Measurements from ENCODE around the gene IL13RA1.
"Not testable (repeated sequence)": the region's sequence is repeated elsewhere in the genome, so short reads cannot be mapped to it uniquely, and the experiment has no call there.

The IL13RA1 gene

GRCh38 chrX:118717678-118718391 lies 9.6 kb upstream of the IL13RA1 start:
- peaks cover 6% of the 10 kb centered on the region for H3K9me3 Mint-ChIP-seq
- peaks cover 47% of the 10 kb centered on the region for H3K4me1 Mint-ChIP-seq (ENCODE audit: low read depth)
- intact Hi-C loops (cut with micrococcal nuclease), result loop anchor here (1.0 kb wide), 1 partner anchor 19 kb away; no protein-coding TSS in a partner anchor
- peak overlapping the region; percentile 93 for H3K27ac Mint-ChIP-seq
- H3K27me3 Mint-ChIP-seq, result no peaks in the 10 kb centered on the region
- no peaks in the 10 kb centered on the region for H3K36me3 Mint-ChIP-seq (ENCODE audit: low read depth)
- no peak overlapping the region for H3K4me3 Mint-ChIP-seq

GRCh38 chrX:118718737-118719136 lies 8.7 kb upstream of the IL13RA1 start:
- Mint-ChIP-seq H3K4me3 (peak overlapping the region; percentile 20), H3K27me3 (no peaks in the 10 kb centered on the region), H3K4me1 (ENCODE audit: low read depth) (peaks cover 56% of the 10 kb centered on the region), H3K27ac (peak overlapping the region; percentile 93), H3K9me3 (peaks cover 6% of the 10 kb centered on the region), H3K36me3 (ENCODE audit: low read depth) (no peaks in the 10 kb centered on the region)
- intact Hi-C loops (cut with micrococcal nuclease), result loop anchor here (1.0 kb wide), 1 partner anchor 19 kb away; no protein-coding TSS in a partner anchor

DNA sequence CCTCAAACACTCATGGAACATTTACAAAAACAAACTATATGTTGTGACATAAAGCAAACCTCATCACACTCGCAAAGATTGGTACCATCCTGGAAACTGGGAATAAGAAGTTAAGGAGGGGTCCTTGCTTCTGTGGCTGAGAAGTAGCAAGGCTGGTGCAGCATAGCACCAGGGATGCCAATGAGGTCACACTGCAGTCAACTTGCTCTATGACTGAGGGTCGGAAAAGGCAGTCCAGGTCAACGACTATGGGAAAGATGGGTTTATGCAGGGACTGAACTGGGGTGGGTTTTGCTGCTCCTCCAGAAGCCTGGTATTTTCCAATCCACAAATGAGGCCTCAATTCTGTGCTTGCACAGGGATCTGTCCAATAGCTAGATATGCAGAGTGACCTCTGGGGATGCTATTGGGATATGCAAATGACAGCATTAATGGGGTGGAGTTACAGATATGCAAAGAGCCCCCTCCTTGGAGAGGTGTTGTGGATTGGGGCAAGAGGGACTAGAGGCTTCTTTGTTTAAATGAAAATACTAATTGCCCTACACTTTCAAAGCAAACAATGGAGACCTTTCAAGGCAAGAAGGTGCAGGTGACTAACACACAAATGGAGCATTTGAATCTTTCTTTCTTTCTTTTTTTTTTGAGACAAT lies 7.2 kb upstream of the IL13RA1 start:
- Mint-ChIP-seq H3K27ac (no peak overlapping the region), H3K4me1 (ENCODE audit: low read depth) (peaks cover 69% of the 10 kb centered on the region), H3K27me3 (no peaks in the 10 kb centered on the region), H3K9me3 (peaks cover 6% of the 10 kb centered on the region), H3K36me3 (ENCODE audit: low read depth) (no peaks in the 10 kb centered on the region), H3K4me3 (no peak overlapping the region)
- intact Hi-C loops (cut with micrococcal nuclease), result no loop called here

DNA sequence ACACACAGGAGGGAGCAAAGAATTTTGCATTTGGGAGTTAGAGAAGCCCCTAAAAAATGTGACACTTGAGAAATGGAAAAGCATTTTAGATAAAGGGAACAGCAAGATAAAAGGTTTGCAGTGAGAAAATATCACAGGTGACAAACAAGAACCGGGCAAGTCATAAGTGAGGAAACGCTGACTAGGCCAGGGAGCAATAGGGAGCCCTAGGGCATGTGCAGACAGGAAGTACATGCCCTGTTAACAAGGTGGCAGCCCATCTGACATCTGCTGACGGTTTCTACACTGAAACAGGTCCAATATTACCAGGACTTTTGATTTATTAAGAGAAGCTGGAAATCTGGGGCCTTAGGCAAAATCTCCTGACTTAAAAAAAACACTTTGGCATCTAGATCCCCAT lies 4.0 kb upstream of the IL13RA1 start:
- H3K4me3 Mint-ChIP-seq, result no peak overlapping the region
- H3K27me3 Mint-ChIP-seq, result no peaks in the 10 kb centered on the region
- intact Hi-C loops (cut with micrococcal nuclease), result no loop called here
- peaks cover 5% of the 10 kb centered on the region for H3K36me3 Mint-ChIP-seq (ENCODE audit: low read depth)
- peaks cover 6% of the 10 kb centered on the region for H3K9me3 Mint-ChIP-seq
- H3K4me1 Mint-ChIP-seq (ENCODE audit: low read depth), result peaks cover 75% of the 10 kb centered on the region
- peak overlapping the region; percentile 90 for H3K27ac Mint-ChIP-seq

DNA sequence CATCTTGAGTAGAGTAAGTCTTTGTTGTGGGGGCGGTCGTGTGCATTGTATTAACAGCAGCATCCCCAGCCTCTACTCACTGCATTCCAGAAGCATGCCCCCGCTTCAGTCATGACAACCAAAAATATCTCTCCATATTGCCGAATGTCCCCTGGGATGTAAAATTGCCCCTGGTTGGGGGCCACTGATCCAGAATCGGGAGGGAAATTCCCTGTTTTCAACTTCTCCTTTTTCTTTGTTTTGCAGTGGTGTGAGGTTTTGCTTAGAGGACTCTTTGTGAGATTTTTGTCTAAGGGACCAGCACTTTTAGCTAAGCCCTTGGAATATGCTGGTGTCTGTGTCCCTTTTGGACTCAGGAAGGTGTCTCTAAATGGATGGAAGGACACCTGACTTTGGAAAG lies 3.0 kb upstream of the IL13RA1 start:
- intact Hi-C loops (cut with micrococcal nuclease), result no loop called here
- H3K27me3 Mint-ChIP-seq, result no peaks in the 10 kb centered on the region
- peak overlapping the region; percentile 6 for H3K4me3 Mint-ChIP-seq
- peak overlapping the region; percentile 90 for H3K27ac Mint-ChIP-seq
- H3K9me3 Mint-ChIP-seq, result peaks cover 6% of the 10 kb centered on the region
- H3K36me3 Mint-ChIP-seq (ENCODE audit: low read depth), result peaks cover 11% of the 10 kb centered on the region
- peaks cover 74% of the 10 kb centered on the region for H3K4me1 Mint-ChIP-seq (ENCODE audit: low read depth)

- Mint-ChIP-seq H3K27ac (peak overlapping the region; percentile 90), H3K4me1 (ENCODE audit: low read depth) (peaks cover 77% of the 10 kb centered on the region), H3K27me3 (no peaks in the 10 kb centered on the region), H3K4me3 (peak overlapping the region; percentile 23), H3K36me3 (ENCODE audit: low read depth) (peaks cover 11% of the 10 kb centered on the region), H3K9me3 (peaks cover 6% of the 10 kb centered on the region)
- intact Hi-C loops (cut with micrococcal nuclease), result no loop called here
These were observed 2.6 kb upstream of the IL13RA1 start for GRCh38 chrX:118724775-118725174.

GRCh38 chrX:118726396-118726795 lies 1.0 kb upstream of the IL13RA1 start:
- H3K4me3 Mint-ChIP-seq, result peak overlapping the region; percentile 6
- peaks cover 77% of the 10 kb centered on the region for H3K4me1 Mint-ChIP-seq (ENCODE audit: low read depth)
- peaks cover 6% of the 10 kb centered on the region for H3K9me3 Mint-ChIP-seq
- intact Hi-C loops (cut with micrococcal nuclease), result no loop called here
- peaks cover 11% of the 10 kb centered on the region for H3K36me3 Mint-ChIP-seq (ENCODE audit: low read depth)
- no peaks in the 10 kb centered on the region for H3K27me3 Mint-ChIP-seq
- peak overlapping the region; percentile 90 for H3K27ac Mint-ChIP-seq

GRCh38 chrX:118727686-118728339 lies 407 bp downstream of the IL13RA1 start:
- Mint-ChIP-seq H3K27me3 (no peaks in the 10 kb centered on the region), H3K4me1 (ENCODE audit: low read depth) (peaks cover 73% of the 10 kb centered on the region), H3K27ac (peak overlapping the region; percentile 90), H3K9me3 (no peaks in the 10 kb centered on the region), H3K4me3 (peak overlapping the region; percentile 80), H3K36me3 (ENCODE audit: low read depth) (peaks cover 11% of the 10 kb centered on the region)
- intact Hi-C loops (cut with micrococcal nuclease), result no loop called here

GRCh38 chrX:118729042-118729652 lies 1.7 kb downstream of the IL13RA1 start:
- Mint-ChIP-seq H3K36me3 (ENCODE audit: low read depth) (peaks cover 11% of the 10 kb centered on the region), H3K9me3 (no peaks in the 10 kb centered on the region), H3K27ac (peak overlapping the region; percentile 90), H3K27me3 (no peaks in the 10 kb centered on the region), H3K4me3 (peak overlapping the region; percentile 80), H3K4me1 (ENCODE audit: low read depth) (peaks cover 60% of the 10 kb centered on the region)
- intact Hi-C loops (cut with micrococcal nuclease), result no loop called here

GRCh38 chrX:118730500-118731247 lies 3.3 kb downstream of the IL13RA1 start:
- Mint-ChIP-seq H3K9me3 (no peaks in the 10 kb centered on the region), H3K4me1 (ENCODE audit: low read depth) (peaks cover 61% of the 10 kb centered on the region)
- intact Hi-C loops (cut with micrococcal nuclease), result no loop called here

GRCh38 chrX:118732551-118732950 lies 5.1 kb downstream of the IL13RA1 start:
- H3K4me3 Mint-ChIP-seq; H3K27me3 Mint-ChIP-seq; H3K9me3 Mint-ChIP-seq; intact Hi-C loops (cut with micrococcal nuclease); H3K27ac Mint-ChIP-seq: not testable (repeated sequence)
- Mint-ChIP-seq H3K36me3 (ENCODE audit: low read depth) (peaks cover 28% of the 10 kb centered on the region), H3K4me1 (ENCODE audit: low read depth) (peaks cover 66% of the 10 kb centered on the region)

More at GRCh38 chrX:118730500-118731247, 3.3 kb downstream of the IL13RA1 start:
- Mint-ChIP-seq H3K27ac (peak overlapping the region; percentile 90), H3K36me3 (ENCODE audit: low read depth) (peaks cover 11% of the 10 kb centered on the region), H3K27me3 (no peaks in the 10 kb centered on the region), H3K4me3 (peak overlapping the region; percentile 68)

DNA sequence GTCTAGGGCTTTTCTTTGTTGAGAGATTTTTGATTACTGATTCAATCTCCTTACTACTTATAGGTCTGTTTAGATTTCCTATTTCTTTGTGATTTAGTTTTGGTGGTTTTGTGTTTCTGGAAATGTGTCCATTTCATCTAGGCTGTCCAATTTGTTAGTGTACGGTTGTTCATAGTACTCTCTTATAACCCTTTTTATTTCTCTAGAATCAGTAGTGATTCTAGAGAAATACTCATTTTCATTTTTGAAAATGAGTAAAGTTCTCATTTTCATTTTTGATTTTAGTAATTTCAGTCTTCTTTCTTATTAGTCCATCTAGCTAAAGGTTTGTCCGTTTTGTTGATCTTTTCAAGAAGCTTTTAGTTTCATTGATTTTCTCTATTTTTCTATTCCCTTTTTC lies 7.5 kb downstream of the IL13RA1 start:
- Mint-ChIP-seq H3K9me3 (no peaks in the 10 kb centered on the region), H3K36me3 (ENCODE audit: low read depth) (peaks cover 19% of the 10 kb centered on the region), H3K4me3 (no peak overlapping the region), H3K4me1 (ENCODE audit: low read depth) (peaks cover 55% of the 10 kb centered on the region), H3K27ac (peak overlapping the region; percentile 75), H3K27me3 (no peaks in the 10 kb centered on the region)
- intact Hi-C loops (cut with micrococcal nuclease), result loop anchor here (5.0 kb wide), 1 partner anchor 38 kb away; no protein-coding TSS in a partner anchor

GRCh38 chrX:118736394-118737010 lies 9.1 kb downstream of the IL13RA1 start:
- H3K36me3 Mint-ChIP-seq (ENCODE audit: low read depth), result peaks cover 26% of the 10 kb centered on the region
- peak overlapping the region; percentile 75 for H3K27ac Mint-ChIP-seq
- H3K9me3 Mint-ChIP-seq, result no peaks in the 10 kb centered on the region
- intact Hi-C loops (cut with micrococcal nuclease), result loop anchor here (5.0 kb wide), 1 partner anchor 39 kb away; no protein-coding TSS in a partner anchor
- H3K27me3 Mint-ChIP-seq, result no peaks in the 10 kb centered on the region
- peak overlapping the region; percentile 41 for H3K4me3 Mint-ChIP-seq
- peaks cover 48% of the 10 kb centered on the region for H3K4me1 Mint-ChIP-seq (ENCODE audit: low read depth)

Data from dendritic cell treated with granulocyte-macrophage colony-stimulating factor and Interleukin-4, amounts not matched to agents 40 ng/mL and 50 ng/mL, for 4 days (primary cell).